ENCODE measurements around the gene CREB5. TPM values are rescaled to one million over a fixed set of nuclear protein-coding genes. Genes with fewer than 3 reads are reported as not detected.
A peak's percentile ranks its signal among the peaks of the same experiment; 100 is the strongest.

CREB5 gene
- total RNA-seq, 1 experiment from 2014 or later: 19.2 TPM

- TF ChIP-seq CTCF (IDR thresholded peaks at IDR 0.05; ENCODE audit: unreplicated experiment): no peak
- no peaks in the 10 kb centered on the region for H3K9me3 Mint-ChIP-seq (ENCODE audit: low read depth, unreplicated experiment)
- no peak overlapping the region for H3K4me3 Mint-ChIP-seq (ENCODE audit: low read depth, unreplicated experiment)
- CTCF ChIA-PET: no interaction called here
- peaks cover 16% of the 10 kb centered on the region for H3K36me3 Mint-ChIP-seq (ENCODE audit: insufficient read depth, unreplicated experiment)
- no TSS peak for BruUV-seq (replicated peaks)
- intact Hi-C loops (cut with micrococcal nuclease; ENCODE audit: unreplicated experiment): loop anchor here (5.0 kb wide), 3 partner anchors 163 to 293 kb away; no protein-coding TSS in a partner anchor
- H3K27ac Mint-ChIP-seq (ENCODE audit: unreplicated experiment): no peak overlapping the region
- H3K4me1 Mint-ChIP-seq (ENCODE audit: low read depth, unreplicated experiment): peaks cover 13% of the 10 kb centered on the region
- DNase-seq: no peak
- no peaks in the 10 kb centered on the region for H3K27me3 Mint-ChIP-seq (ENCODE audit: unreplicated experiment)
Measured at GRCh38 chr7:28850699-28851098, 438.4 kb downstream of the CREB5 start.

GRCh38 chr7:28853150-28853549 lies 440.8 kb downstream of the CREB5 start:
- Mint-ChIP-seq H3K9me3 (ENCODE audit: low read depth, unreplicated experiment) (peaks cover 7% of the 10 kb centered on the region), H3K4me1 (ENCODE audit: low read depth, unreplicated experiment) (peaks cover 36% of the 10 kb centered on the region), H3K4me3 (ENCODE audit: low read depth, unreplicated experiment) (peak overlapping the region; percentile 96), H3K27ac (ENCODE audit: unreplicated experiment) (peak overlapping the region; percentile 60), H3K27me3 (ENCODE audit: unreplicated experiment) (no peaks in the 10 kb centered on the region), H3K36me3 (ENCODE audit: insufficient read depth, unreplicated experiment) (peaks cover 16% of the 10 kb centered on the region)
- DNase-seq: no peak
- CTCF ChIA-PET: no interaction called here
- intact Hi-C loops (cut with micrococcal nuclease; ENCODE audit: unreplicated experiment): loop anchor here (5.0 kb wide), 3 partner anchors 166 to 296 kb away; no protein-coding TSS in a partner anchor
- no TSS peak for BruUV-seq (replicated peaks)
- no peak for TF ChIP-seq CTCF (IDR thresholded peaks at IDR 0.05; ENCODE audit: unreplicated experiment)

- DNase-seq: peak; percentile 97
- Mint-ChIP-seq H3K9me3 (ENCODE audit: low read depth, unreplicated experiment) (peaks cover 7% of the 10 kb centered on the region), H3K27me3 (ENCODE audit: unreplicated experiment) (no peaks in the 10 kb centered on the region), H3K4me1 (ENCODE audit: low read depth, unreplicated experiment) (peaks cover 45% of the 10 kb centered on the region), H3K27ac (ENCODE audit: unreplicated experiment) (peak overlapping the region; percentile 60), H3K4me3 (ENCODE audit: low read depth, unreplicated experiment) (peak overlapping the region; percentile 96), H3K36me3 (ENCODE audit: insufficient read depth, unreplicated experiment) (peaks cover 16% of the 10 kb centered on the region)
- CTCF ChIA-PET: interaction anchor here (0.6 to 1.9 kb wide), 4 partner anchors 12 to 557 kb away, joined by 3 to 5 read pairs (median 4); no protein-coding TSS in a partner anchor
- intact Hi-C loops (cut with micrococcal nuclease; ENCODE audit: unreplicated experiment): loop anchor here (1.0 to 5.0 kb wide), 6 partner anchors 167 to 555 kb away; no protein-coding TSS in a partner anchor
- BruUV-seq (replicated peaks): no TSS peak
- TF ChIP-seq CTCF (IDR thresholded peaks at IDR 0.05; ENCODE audit: unreplicated experiment): peak; percentile 95
Measured at GRCh38 chr7:28853834-28854749, 441.8 kb downstream of the CREB5 start.

- Mint-ChIP-seq H3K36me3 (ENCODE audit: insufficient read depth, unreplicated experiment) (peaks cover 16% of the 10 kb centered on the region), H3K4me1 (ENCODE audit: low read depth, unreplicated experiment) (peaks cover 49% of the 10 kb centered on the region), H3K27ac (ENCODE audit: unreplicated experiment) (peak overlapping the region; percentile 60), H3K27me3 (ENCODE audit: unreplicated experiment) (no peaks in the 10 kb centered on the region), H3K4me3 (ENCODE audit: low read depth, unreplicated experiment) (peak overlapping the region; percentile 96), H3K9me3 (ENCODE audit: low read depth, unreplicated experiment) (peaks cover 7% of the 10 kb centered on the region)
- no TSS peak for BruUV-seq (replicated peaks)
- CTCF ChIA-PET: interaction anchor here (0.6 to 1.9 kb wide), 5 partner anchors 11 to 1201 kb away, joined by 3 to 5 read pairs (median 4); no protein-coding TSS in a partner anchor
- intact Hi-C loops (cut with micrococcal nuclease; ENCODE audit: unreplicated experiment): loop anchor here (1.0 to 5.0 kb wide), 6 partner anchors 167 to 555 kb away; no protein-coding TSS in a partner anchor
- no peak for DNase-seq
- no peak for TF ChIP-seq CTCF (IDR thresholded peaks at IDR 0.05; ENCODE audit: unreplicated experiment)
Measured at GRCh38 chr7:28854750-28855074, 442.4 kb downstream of the CREB5 start.

Measured in Calu3 (cell line).